GM08714 (cell line): ENCODE data around the gene CCDC70.

Experiments
- H3K4me3 ChIP-seq: fragments of 200-500 bp; sonication (Bioruptor generic); 2 replicates; pipeline ENCODE4 v1.5.1; 2014; ENCODE audit warnings: mild to moderate bottlenecking, low read length, inconsistent platforms
- ZNF274 ChIP-seq: IDR thresholded peaks from 2 replicates; pipeline ENCODE4 v1.6.1; 2012; ENCODE audit warnings: mild to moderate bottlenecking, low read depth, low read length

CCDC70 gene

GRCh38 chr13:51839711-51840540 is 21.8 kb upstream of the CCDC70 start:
- no peak overlapping the region for H3K4me3 ChIP-seq
- TF ChIP-seq ZNF274: no peak

- H3K4me3 ChIP-seq: no peak overlapping the region
- no peak for TF ChIP-seq ZNF274
Measured at GRCh38 chr13:51840917-51841316, 20.9 kb upstream of the CCDC70 start.

- no peak overlapping the region for H3K4me3 ChIP-seq
- TF ChIP-seq ZNF274: no peak
Measured at GRCh38 chr13:51841732-51842131, 20.0 kb upstream of the CCDC70 start.

GRCh38 chr13:51843529-51843928 is 18.2 kb upstream of the CCDC70 start:
- no peak for TF ChIP-seq ZNF274
- H3K4me3 ChIP-seq: no peak overlapping the region

- H3K4me3 ChIP-seq: no peak within 1 kb of the TSS
- no peak for TF ChIP-seq ZNF274
Measured at GRCh38 chr13:51844862-51845573, 16.8 kb upstream of the CCDC70 start, which contains the start of gene TMEM272. TMEM272 (minus strand) TSS chr13:51845177; CDS start chr13:51838530, 6,647 bp downstream.

- no peak overlapping the region for H3K4me3 ChIP-seq
Measured at GRCh38 chr13:51845574-51846318, 16.0 kb upstream of the CCDC70 start.

GRCh38 chr13:51846756-51847155 is 15.0 kb upstream of the CCDC70 start:
- no peak overlapping the region for H3K4me3 ChIP-seq
- no peak for TF ChIP-seq ZNF274

More at GRCh38 chr13:51845574-51846318, 16.0 kb upstream of the CCDC70 start:
- TF ChIP-seq ZNF274: no peak

- H3K4me3 ChIP-seq: no peak overlapping the region
- TF ChIP-seq ZNF274: no peak
Measured at GRCh38 chr13:51848674-51849073, 13.1 kb upstream of the CCDC70 start.

GRCh38 chr13:51849145-51850101 is 12.3 kb upstream of the CCDC70 start:
- no peak for TF ChIP-seq ZNF274
- no peak overlapping the region for H3K4me3 ChIP-seq

GRCh38 chr13:51856027-51856736 is 5.6 kb upstream of the CCDC70 start:
- TF ChIP-seq ZNF274: no peak
- H3K4me3 ChIP-seq: no peak overlapping the region

GRCh38 chr13:51856998-51857397 is 4.8 kb upstream of the CCDC70 start:
- TF ChIP-seq ZNF274: no peak
- no peak overlapping the region for H3K4me3 ChIP-seq

GRCh38 chr13:51858433-51859247 is 3.1 kb upstream of the CCDC70 start:
- no peak for TF ChIP-seq ZNF274
- H3K4me3 ChIP-seq: no peak overlapping the region
